GM18870 (cell line): ENCODE measurements around the gene RLBP1.

ENCODE experiments used
- ATAC-seq: cut with Tn5 transposase; IDR thresholded peaks from one replicate; pipeline ENCODE4 v1.9.1; 2021; ENCODE audit warnings: moderate library complexity; ENCODE audit not compliant: unreplicated experiment

Gene RLBP1

DNA sequence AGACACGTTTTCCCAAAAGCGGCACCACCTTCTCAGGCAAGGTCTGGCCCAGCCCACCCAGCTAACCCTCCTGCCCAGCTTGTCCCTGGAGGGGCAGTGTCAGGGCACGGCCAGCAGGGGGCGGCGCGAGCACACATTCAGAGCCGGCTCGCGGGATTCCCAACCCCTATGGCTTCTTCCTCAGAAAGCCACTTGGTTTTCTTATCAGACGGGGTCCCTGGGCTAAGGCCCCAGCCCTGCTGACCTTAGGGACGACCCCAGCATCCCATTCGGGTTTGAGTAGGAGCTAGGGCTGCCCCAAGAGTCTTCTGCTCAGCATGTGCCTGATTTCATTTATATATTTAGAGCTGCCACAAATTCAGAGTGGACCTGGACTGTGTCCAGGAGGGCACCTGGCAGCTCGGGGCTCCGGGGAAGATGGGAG is 14.5 kb downstream of the RLBP1 start:
- ATAC-seq, result no peak

DNA sequence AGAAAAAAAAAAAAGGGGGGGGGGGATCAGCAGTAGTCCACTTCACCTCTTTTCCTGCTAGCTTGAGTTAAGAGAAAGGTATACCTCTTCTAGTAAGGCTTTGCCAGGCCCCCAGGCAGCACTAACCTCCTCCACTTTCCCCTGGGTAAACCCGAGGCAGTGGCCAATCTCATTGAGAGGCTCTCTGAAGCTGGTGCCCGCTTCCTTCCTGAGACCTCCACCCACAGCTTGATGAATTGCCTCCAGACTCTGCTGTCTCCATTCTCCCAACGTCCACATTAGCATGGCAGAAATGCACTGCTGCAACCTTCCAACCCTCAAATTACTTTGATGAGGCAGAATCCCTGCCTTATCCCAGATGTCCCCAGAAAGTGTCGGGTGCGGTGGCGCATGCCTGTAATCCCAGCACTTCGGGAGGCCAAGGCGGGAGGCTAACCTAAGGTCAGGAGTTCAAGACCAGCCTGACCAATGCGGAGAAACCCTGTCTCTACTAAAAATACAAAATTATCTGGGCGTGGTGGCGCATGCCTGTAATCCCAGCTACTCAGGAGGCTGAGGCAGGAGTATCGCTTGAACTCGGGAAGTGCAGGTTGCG is 15.3 kb downstream of the RLBP1 start:
- no peak for ATAC-seq

DNA sequence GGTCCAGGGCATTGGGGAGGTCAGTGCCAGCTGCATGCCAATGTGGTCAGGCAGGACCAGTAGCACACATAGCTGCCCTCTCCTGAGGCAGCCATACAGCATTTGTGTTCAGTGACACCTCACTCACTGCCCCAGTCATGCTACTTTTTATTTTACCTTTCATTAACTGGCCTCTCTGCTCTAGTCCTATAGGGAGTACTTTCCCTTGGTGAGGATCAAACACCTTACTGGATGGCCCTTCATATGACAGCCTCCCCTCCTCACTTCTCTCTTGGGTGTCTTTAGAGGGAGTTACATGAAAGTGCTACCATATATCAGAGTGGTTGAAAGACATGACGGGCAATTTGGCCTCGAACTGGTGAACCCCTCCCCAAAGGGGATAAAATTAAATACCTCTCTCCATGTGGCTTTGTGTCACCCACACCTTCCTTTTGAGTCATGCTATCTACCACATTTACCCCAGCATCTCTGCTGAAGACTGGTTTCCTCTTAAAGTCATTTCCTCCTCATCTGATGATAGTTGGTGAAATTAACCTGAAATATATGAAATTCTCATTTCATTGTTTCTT is 17.6 kb downstream of the RLBP1 start:
- no peak for ATAC-seq

- ATAC-seq, result no peak
Measured at GRCh38 chr15:89201465-89202005, 19.8 kb downstream of the RLBP1 start.

GRCh38 chr15:89200182-89200581 is 21.2 kb downstream of the RLBP1 start:
- no peak for ATAC-seq

GRCh38 chr15:89199746-89200145 is 21.6 kb downstream of the RLBP1 start:
- no peak for ATAC-seq

DNA sequence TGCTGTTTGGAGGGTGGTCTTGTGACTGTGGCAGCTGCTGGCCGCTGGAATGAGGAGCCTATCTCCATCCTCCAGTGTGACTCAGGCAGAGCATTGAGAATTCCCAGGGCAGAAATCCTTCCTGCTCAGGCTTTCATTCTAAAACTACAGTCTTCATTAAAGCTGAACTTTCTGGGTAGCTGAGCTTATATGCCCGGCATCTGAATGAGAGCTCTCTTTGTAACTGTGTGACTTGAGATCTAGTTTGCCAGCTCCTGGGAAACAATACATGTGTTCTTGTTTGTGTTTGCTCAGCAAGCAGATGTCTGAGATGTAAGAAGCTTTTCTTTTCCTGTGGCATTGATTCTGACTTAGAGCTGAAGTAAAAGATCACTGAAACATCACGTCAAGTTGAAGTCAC is 22.4 kb downstream of the RLBP1 start:
- no peak for ATAC-seq

DNA sequence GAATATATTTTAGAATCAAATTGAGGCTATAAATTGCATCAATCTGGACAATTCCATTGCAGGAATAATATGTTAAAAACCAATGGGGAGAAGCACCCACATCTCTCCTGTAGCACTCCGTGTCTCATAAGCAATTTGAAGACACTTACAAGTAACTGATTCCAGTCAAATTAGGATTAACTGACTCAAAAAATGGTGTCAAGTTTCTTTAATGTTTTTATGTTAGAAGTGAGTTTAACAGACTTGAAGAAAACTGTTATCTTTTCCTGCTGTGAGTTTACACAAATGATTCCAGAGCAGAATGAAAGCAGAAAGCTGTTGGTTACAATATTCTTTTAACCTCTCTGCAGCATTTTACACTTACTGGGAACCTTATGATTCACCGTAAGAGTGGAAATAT is 23.2 kb downstream of the RLBP1 start:
- no peak for ATAC-seq

- ATAC-seq, result no peak
Measured at GRCh38 chr15:89197503-89197971, 23.8 kb downstream of the RLBP1 start.

DNA sequence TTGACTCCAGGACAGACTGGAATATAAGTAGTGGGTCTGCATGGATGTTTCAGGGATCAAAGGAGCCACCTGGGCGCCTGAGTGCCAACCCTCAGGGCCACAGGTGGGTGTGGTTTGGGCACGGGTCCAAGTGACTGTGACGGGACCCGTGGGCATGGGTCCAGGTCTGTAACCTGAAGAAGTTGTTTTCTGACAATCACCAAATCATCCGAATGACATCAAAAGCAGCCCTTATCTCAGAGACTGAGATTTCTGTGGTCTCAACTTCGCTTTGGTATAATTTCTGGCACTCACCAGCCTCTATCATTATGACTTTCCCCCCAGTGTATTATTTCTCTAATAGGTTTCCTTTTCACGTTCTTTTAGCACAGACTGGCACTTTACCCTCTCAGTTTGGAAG is 24.4 kb downstream of the RLBP1 start:
- no peak for ATAC-seq

DNA sequence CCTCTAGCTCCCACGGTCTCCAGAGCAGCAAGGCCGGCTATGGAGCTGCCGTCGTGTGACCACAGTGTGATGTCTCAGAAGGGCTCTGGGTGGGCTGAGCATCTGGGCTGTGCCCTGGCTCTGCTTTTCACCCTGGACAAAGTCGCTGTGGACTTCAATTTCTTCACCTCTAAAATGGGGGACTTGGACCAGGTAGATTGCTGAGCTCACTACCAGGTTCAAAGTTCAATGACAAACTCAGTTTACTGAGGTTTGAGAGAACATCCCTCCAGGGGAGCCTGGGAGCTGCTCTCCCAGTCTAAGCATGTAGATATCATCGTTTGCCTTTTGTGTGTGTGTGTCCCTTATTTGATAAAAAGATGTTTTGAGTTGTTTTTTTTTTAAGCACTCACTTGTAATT is 25.1 kb downstream of the RLBP1 start:
- ATAC-seq, result no peak

DNA sequence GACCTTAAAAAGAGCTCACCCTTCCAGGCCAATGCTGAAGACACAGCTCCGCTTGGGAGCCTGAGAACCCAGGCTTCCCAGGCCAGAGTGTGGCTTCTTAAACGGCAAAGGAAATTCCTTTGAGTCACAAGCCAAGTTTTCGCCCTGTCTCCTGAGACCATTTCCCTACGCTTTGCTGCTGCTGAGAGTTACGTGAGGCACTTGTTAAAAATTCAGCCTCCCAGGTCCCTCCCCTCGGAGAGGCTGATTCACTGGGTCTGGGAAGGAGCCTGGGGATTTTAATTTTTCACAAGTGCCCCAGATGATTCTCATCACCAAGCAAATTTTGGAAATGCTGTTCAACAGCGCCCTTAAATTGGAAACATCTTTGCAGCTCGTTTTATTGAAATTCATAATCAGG is 25.5 kb downstream of the RLBP1 start:
- no peak for ATAC-seq

DNA sequence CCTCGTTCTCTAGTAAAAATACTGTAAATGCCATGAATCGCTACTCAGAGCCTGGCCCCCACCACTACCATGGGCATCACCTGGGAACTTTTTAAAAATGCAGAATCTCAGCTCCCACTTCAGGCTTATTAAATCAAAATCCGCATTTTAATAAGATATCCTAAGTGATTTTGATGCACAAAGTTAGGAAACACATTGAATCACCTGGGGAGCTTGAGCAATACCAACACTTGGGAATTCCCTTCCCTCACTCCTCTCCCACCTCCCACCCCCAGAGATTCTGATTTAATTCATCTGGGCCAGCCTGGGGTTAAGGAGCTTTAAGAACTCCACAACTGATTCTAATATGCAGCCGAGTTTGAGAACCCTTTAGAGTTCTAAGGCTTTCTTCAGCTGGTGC is 26.8 kb downstream of the RLBP1 start:
- ATAC-seq, result no peak

- no peak for ATAC-seq
Measured at GRCh38 chr15:89192766-89193165, 28.6 kb downstream of the RLBP1 start.

DNA sequence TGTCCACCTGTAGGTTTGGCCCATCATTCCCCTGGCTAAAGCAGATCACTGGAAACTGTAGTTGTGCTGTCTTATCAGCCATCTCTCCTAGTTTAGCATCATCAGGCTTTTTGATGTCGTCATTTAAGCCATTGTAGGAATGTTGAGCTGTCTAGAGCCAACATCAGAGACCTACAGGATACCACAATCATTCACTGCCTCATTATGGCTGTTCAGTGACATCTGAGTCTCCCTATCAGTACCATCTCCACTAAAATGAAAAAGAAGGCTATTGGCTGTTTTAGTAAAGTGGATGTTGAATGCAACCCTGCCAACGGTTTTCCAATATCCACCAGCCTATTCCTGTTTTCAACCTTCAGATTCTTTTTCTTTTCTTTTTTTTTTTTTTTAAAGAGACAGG is 29.2 kb downstream of the RLBP1 start:
- ATAC-seq, result no peak

GRCh38 chr15:89187986-89188514 is 33.3 kb downstream of the RLBP1 start:
- no peak for ATAC-seq

GRCh38 chr15:89187301-89187985 is 33.9 kb downstream of the RLBP1 start:
- no peak for ATAC-seq

DNA sequence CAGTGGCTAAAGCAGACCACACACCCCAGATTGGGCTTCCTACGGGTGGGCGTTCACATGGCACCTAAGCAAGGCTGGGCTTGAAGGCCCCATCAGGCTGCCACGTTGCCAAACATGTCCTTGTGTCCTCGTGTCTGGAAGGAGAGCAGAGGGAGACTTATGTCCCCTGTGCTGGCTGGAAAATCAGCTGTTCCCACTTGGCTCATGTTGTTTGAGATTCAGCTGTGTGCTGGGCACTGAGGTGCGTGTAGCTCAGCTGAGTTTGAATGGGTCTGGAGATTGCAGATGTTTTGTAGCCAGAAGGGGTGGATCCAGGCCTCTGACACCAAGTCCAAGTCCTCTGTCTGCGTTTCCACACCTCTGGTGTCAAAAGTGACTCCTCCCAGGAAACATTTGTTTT is 34.6 kb downstream of the RLBP1 start:
- ATAC-seq, result no peak

DNA sequence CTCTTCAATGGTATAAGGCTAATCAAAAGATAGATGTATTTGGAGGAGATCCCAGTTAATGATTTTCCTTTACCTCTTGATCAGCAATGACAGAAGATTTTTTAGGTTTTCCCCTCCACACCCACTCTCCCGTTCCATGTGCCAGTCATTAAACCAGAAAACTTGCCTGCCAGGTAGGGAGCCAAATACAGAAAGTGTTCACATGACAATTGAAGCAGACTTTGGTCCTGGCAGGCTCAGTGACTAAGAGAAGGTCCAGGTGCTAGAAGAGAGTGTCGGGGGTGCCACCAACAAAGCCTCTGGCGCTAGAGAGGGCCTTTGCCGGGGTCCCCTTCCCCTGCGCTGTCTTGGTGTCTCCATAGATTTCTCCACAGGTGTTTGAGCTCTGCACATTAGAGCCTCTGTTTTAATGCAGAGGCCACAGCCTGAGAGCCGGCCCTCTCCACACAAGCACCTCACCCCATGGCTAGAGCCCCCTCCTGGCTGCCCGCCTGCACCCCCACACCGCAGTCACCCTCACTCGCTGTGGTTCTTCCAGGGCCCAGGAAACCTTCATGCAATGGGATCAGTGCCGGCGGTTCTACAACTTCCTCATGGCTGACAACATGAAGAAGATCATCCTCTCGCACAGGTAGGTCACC is 36.4 kb downstream of the RLBP1 start:
- ATAC-seq, result no peak

GRCh38 chr15:89184357-89184756 is 37.0 kb downstream of the RLBP1 start:
- ATAC-seq, result no peak
